Activated T-cell treated with anti-CD3 and anti-CD28 coated beads, Interleukin-2, amount 50 U/mL, for 1 hour (primary cell): ENCODE results near the gene RNF212B.

Experiments
- DNase-seq: peaks from one replicate; pipeline ENCODE4 v3.0.0-alpha.2; 2020

Gene RNF212B

DNA sequence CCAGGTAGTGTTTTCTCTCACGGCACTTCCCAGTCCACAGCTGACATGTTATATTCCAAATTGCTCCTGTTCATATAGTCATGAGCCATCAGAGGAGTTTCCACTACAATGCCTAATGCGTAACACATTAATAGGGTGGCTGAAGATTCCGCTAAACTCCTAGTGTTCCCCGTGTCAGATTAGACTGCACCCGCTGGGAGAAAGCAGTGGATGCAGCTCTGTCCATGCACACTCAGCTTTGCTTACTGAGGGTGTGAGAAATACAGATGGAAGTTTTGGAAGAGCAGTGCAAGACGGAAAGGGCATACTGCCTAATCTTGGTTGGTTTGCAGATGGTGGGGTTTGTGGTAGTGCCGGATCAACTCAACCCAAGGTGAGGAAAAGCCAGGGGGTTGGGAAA lies 59.4 kb downstream of the RNF212B start:
- DNase-seq: no peak

DNA sequence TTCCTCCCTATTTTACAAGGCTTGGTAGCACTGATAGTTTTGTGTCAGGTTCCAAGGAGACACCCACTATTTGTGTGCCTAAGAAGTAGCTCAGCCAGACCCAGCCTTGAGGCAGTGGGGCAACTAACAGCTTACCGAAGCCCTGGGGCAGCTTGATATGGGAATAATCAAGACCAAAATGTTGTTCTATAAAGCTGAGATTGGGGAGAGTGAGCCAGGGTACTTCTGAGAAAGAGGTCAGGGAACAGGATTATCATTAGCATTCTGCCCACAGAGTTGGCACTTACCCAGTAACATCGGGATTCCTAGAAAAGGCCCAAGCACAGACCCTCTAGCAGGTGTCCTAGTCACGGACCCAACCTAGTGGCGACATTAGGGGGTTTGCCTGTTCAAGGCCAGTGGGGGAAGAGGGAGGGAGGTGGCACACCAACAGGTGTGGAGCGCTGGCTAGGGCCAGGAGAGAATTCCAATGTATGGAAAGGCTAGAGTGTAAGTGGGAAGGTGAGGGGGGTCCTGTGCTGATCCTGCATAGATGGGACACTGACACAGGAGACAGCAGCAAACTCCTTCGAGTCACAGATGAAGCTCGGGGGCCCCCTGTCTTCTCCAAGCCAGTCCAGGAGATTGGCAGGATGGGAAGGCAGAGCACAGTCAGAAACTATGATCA lies 60.0 kb downstream of the RNF212B start:
- DNase-seq: no peak

DNA sequence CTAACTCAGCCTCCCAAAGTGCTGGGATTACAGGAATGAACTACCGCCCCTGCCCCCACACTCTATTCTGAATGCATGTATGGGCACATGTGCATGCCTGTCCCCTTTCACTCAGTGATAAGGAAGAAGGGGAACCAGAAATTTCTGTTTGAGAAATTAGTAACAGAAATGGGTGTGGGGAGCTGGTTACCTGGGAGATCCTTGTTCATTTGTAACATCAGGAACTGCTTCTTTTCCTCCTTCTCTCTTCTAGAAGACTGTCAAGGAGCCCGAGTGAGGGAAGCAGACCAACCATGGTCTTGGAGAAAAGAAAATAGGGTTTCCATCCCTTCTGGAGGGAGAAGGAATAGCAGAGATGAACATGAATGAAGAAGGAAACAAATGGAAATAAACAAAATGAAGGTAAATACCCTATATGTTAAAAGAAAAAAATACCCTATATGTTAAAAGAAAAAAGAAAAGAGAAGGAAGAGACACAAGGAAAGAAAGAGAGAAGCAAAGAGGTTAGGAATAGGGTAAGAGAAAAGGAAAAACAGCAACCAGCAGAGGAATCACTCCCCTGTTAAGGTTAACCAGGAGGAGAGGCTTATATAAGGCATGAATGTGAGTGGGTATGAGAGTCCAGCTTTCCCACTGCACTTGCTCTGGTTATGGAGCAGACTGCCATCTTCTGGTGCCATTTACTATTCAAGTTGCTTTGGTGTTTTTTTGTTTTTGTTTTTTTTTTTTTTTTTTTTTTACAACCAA lies 61.6 kb downstream of the RNF212B start:
- no peak for DNase-seq

GRCh38 chr14:23299986-23300686 lies 62.4 kb downstream of the RNF212B start:
- DNase-seq: no peak

DNA sequence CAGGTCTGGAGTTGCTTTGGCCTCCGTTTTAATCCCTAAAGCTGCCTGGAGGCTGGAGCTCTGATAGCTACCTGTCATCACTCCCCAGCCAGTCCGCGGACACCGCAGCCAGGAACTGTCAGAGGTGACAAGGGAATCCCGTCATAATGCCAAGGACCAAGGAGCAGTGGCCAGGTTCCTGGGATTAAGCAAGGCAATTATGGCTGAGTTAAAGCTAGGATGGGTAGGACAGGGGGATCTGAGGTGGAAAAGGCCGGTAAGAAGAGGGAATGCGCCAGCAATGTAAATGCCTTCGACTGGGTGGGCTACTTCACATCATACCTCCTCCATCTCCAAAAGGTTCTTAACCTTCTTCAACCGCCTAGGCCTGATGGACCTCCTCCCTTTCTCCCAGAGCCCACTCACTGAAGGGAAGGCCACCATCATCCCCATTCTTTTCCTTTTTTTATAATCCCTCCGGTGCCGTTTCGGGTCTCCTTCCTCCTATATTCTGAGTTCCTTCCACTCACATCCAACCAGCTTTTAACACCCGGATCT lies 63.0 kb downstream of the RNF212B start:
- peak; percentile 40 for DNase-seq

DNA sequence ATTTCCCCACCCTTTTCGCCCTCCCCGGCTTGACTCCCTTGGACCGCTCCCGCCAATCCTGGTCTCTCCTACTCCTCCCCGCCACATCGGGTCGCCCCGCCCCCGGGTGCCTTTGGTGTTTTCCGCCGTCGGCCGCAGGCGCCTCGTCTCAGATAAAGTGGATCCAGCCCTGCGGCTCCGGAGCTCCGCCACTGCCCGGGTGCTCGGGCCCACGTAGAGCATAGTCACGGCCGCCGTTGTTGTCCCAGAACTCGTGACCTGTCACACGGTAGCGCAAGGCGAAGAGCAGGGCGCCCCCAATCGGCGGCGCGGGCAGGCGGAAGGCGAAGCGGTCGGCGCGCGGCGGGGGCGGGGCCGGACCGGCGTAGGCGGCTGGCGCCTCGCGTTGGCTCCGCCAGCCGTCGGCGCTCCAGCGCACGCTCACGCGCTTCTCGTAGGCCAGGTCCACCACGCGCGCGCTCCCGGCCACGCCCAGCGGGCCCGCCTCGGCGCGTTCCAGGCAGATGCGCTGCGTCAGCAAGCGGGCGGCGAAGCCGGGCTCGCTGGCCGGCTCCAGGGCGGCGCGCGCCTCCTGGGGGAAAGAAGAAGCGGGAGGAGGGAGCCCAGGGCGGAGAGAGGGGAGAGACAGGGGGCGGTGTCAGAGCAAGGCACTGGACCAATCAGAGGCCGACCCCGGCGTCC lies 63.7 kb downstream of the RNF212B start:
- DNase-seq: peak; percentile 98

DNA sequence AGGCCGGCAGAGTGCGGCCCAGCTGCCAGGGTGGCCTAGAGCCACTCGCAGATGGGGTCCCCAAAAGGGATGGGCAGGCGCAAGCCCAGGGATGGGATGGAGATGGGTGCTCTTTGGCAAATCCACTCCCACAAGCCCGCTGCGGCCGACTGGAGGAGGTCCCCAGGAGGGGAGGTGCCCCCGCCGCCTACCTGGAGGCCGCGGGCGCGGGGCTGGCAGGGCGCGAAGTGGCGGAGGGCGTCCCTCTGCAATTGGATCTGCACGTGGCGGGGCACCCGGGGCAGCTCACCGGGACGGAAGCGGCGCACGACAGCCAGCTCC lies 64.2 kb downstream of the RNF212B start:
- no peak for DNase-seq

GRCh38 chr14:23302290-23303225 lies 64.8 kb downstream of the RNF212B start, which contains the start of gene PPP1R3E:
PPP1R3E (minus strand) TSS chr14:23302859; CDS start chr14:23302576, 283 bp downstream.
- DNase-seq: peak; percentile 85

DNA sequence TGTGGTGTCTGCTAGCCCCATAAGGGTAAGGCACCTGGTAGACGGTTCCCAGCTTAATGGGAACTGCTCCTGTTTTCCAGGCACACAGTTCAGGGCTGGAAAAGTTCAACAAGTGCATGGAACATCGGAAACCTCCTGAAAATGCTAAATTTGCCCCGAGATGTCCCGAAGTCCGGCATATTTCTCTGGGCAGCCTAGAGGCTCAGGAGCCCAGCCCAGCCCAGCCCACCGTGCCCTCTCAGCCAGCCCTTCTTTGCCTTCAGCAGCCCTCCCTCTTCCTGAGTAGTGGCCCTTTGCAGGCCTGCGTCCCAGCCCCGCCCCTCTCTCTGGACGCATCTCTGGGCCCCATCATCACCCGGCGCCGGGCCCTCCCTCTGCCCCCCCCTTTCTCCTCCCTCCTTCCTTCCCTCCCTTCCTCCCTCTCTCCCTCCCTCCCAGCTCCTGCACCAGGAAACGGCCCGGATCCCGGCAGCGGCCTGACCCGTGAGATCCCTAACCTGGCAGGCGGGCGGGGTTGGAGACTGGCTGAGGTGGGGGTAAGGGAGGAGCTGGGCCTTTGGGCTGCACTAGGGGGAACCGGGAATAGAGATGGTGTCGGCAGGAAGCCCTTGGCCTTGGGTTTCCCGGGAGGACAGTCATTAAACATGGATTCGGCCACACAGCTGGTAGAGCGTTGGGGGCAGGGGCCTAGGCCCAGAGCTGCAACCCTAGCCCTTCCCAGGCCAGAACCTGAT lies 68.8 kb downstream of the RNF212B start, which contains the start of gene BCL2L2:
Gene BCL2L2, plus strand, starts transcription at position 422 of the 734 bp plus-strand sequence. CDS start 935 bp downstream, outside the sequence.
- no peak for DNase-seq

GRCh38 chr14:23307146-23307530 lies 69.4 kb downstream of the RNF212B start:
- no peak for DNase-seq

GRCh38 chr14:23307687-23308644 lies 70.2 kb downstream of the RNF212B start:
- no peak for DNase-seq

GRCh38 chr14:23308721-23309445 lies 71.1 kb downstream of the RNF212B start:
- no peak for DNase-seq

DNA sequence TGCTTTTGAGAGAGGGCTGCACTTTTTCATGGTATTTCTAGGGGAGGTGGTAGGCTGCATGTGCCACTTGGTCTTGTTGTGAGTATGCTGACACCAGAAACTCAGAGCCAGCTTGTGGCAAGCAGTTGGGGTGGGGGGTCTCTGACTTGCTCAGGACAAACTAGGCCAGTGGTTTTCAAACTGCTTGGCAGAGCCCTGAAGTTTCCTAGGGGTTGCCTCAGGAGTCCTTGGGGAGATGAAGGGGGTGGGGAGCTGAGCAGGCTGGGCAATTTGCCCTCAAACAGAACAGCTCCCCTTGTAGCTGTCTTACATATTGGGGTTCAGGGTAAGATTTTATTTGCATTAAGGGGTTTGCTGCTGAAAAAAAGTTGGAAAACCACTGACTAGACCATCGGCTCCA lies 72.8 kb downstream of the RNF212B start:
- DNase-seq: no peak

GRCh38 chr14:23316300-23316699 lies 78.6 kb downstream of the RNF212B start:
- no peak for DNase-seq

- DNase-seq: no peak
Measured at GRCh38 chr14:23319746-23320583, 82.2 kb downstream of the RNF212B start.

DNA sequence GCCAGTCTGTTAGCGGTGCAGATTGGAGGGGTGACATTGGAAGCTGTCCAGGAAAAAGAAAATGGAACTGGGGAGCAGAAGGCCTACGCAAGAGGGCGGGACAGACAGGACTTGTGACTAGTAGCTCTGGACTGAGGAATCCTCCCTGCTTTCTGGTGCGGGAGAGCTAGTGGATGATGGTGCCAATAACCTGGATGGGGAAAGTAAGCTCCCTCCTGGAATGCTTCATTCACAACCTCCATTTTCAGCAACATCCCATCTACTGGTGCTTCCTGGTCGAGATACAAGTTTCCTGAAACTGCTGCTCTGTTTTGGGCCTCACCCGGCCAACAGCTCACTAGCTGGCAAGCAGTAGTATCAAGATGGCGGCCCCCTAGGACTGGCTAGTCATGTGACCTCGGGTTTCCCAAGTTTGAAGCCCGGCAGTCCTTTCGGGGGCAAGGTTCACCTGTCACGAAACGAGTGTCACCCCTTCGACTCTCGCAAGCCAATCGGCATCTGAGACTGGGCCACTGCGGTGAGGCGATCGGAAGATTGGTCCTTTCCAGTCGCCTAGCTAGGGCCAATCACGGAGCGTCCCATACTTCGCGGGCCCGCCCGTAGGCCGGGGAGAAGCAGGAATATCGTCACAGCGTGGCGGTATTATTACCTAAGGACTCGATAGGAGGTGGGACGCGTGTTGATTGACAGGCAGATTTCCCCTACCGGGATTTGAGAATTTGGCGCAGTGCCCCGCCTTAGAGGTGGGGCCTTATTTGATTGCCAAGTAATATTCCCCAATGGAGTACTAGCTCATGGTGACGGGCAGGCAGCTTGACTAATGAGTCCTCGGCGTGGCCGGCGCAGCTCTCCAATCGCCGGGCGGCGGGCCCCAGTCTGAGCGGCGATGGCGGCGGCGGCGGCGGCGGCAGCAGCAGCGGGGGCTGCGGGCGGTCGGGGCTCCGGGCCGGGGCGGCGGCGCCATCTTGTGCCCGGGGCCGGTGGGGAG lies 83.1 kb downstream of the RNF212B start, which contains the start of gene PABPN1:
Gene PABPN1, plus strand, starts transcription at position 874 of the 988 bp plus-strand sequence. Its CDS starts 13 bp downstream, at position 887.
- peak; percentile 94 for DNase-seq
